GM18861 (cell line): ENCODE results near the gene PLXNA2.

Experiments used
- ATAC-seq: cut with Tn5 transposase; IDR thresholded peaks from one replicate; pipeline ENCODE4 v1.9.1; 2021; ENCODE audit not compliant: unreplicated experiment

PLXNA2 gene

DNA sequence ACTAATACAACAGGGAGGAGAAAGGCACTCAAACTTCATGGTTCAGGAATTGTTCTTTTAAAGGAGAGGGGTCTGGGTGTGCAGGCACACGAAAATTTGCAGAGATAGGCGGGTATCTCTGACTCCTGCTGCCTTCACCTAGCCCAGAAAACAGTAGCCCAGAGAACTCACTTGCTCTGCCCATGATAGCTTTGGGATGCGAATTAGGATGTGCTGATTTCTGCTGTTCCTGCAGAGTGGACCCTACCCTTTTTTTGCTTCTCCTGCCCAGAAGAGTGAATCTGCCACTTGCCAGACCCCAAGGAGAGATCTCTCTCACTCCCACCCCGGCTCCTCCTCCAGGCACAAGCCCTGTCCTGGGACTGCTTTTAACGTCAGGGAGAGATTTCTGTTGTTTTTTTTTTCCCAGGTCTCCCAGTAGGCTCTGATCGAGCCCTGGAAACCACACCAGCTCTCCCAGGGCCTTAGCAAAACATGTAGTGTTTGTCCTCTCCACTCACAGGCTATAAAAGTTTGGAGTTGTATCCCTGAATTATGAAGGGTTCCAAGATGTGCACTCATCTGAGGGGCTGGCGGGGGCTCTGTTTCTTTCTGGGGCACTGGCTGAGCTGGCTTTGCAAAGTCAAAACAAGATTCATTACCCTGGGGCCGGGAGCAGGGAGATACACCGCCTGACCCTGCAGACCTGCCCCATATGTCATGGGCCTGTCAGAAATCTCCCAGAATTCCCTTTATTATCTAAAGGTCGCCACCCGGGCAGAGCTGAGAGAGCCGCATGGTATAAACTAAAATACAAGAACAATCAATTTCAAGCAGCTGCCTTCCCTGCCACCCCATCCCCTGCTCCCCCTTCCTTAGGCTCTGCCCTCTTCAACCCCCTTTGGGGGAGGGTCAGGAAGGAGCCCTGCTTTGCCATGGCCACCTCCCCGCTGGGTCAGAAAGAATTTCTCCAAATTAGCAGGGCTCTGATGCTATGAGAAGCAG is 17.9 kb downstream of the PLXNA2 start:
- ATAC-seq: no peak

DNA sequence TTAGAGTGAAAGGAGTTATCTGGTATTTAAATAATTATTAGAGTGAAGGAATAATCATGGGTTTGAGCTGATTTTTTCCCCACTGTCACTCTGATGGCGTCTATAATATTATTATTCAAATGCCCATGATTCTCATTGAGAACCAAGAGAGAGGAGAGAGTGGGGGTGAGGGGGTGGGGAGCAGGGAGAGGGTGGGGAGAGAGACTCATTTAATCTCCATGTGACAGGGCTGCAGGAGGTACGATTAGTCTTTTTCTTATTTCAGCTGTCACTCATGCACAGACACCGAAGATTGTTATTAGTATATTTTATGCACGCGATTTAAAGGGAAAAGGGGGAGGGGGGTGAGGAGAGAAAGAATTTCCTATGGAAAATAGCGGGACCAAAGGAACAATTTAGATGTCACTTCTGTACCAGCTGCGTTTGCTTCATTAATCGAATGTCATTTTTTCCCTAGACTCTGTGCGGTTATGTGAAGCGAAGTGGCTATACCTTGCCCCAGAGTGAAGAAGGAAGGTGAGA is 19.9 kb downstream of the PLXNA2 start:
- no peak for ATAC-seq

DNA sequence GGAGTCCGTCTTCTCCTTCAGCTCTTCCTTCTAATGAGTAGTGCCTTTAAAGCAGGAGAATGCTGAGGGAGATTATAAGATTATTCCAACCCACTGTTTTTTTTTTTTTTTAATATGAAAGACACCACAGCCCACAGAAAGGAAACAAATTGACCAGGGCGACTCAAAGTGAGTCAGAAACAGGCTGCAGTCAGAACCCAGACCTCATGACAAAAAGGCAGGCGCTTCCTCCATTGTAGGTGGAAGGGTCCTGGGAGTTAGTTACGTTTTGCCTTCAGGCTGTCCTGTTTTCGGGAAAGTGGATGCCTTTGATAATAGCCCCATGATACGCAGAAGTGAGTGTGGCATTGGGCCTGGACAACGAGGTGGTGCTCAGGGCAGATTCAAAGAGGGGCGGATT is 21.0 kb downstream of the PLXNA2 start:
- ATAC-seq: no peak

DNA sequence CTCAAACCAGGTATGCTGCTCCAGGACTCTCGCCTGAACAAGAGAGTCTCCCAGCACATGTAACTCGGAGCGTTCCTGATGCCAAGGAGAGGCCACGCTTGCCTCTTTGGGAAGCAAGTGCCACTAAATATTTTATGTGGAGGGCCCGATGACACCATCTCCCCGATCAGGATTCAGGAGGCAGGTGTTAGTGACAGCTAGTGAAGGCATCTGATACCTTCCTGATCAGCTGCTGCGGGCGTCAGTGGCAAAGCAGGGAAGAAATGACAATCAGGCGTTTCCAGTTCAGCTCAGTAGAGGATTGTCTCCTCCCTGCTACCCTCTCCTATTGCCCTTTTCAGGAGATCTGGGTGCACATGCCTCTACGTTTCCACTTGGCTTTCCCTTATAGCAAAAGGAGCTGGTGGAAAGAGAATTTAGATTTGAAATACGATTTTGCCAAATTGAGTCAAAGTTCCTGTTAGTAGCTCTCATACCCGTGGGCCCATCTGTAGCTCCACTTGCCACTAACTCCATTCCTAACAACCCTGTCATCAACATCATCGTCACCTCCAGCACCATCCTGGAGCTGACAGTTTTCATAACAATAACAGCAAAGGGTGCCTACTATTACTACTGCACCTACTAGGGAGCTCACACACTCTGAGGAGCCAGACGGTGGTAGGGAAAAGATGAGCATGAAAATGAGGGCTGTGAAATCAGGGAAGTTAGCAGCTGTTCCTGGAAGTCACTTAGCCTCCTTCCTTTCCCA is 21.6 kb downstream of the PLXNA2 start:
- ATAC-seq: no peak

DNA sequence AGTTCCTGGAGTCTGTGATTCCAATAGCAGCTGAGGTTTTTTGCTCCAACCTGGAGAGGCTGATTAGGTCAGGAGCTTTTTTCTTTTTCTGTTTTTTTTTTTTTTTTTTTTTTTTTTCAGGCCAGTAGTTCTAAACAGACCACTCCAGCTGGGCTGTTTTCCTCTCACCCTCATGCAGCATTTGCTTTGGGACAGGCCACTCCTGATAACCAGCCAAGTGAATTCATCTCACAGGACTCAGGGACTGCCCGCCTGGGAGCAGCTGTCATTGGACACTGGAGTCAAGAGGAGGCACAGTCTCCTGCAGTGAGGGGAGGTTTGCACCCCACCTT is 22.9 kb downstream of the PLXNA2 start:
- no peak for ATAC-seq

DNA sequence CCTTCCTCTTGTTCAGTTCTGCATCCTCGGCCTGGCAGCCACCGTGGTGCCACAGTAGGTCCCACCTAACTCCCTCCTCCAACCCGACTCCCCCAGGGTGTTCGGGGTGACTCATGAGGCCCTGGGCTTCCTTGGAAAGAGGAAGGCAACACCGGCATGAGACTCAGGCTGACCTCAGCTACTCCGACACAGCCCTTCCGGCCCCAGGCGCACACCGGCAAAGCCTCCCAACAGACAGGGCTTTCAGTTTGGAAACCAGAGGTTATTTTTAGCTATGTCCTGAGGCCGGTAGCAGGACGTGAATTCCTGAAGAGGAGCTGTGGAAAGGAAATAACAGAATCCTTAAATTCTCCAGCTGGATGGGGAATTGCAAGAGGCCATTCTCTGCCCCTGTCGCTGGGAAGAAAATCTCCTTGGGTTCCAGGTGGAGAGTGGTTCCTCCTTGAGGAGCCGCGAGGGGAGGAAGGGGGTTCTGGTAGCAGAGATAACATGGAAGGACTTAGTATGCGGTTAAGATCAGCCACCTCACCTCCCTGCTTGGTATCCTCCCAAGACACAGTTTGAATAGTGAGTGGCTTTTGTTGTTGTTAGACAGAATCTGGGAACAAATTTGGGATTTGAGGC is 24.4 kb downstream of the PLXNA2 start:
- no peak for ATAC-seq

DNA sequence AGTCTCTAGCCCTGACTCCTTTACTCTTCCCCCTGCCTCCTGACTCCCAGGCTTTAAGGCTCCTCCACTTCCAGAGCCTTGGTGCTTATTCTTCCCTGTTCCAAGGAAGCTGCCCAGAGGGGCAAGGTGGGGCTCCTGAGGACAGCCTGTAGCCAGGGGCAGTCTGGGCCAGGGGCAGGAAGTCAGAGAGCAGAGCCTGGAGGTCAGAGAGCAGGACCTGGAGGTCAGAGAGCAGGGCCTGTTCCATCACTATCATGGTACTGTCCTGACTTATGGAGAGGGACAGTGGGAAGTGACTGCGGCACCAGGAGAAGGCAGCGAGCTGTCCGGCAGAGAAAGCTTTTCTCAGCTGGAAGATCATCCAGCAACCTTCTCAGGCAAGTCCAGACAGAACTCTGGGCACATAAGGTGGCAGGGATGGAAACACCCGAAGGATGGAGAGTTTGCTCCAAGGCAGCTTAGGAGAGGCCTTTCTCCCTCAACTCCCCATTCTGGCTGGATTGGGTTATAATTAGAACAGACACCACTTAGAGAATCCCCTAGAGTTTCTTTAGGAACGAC is 25.0 kb downstream of the PLXNA2 start:
- no peak for ATAC-seq

DNA sequence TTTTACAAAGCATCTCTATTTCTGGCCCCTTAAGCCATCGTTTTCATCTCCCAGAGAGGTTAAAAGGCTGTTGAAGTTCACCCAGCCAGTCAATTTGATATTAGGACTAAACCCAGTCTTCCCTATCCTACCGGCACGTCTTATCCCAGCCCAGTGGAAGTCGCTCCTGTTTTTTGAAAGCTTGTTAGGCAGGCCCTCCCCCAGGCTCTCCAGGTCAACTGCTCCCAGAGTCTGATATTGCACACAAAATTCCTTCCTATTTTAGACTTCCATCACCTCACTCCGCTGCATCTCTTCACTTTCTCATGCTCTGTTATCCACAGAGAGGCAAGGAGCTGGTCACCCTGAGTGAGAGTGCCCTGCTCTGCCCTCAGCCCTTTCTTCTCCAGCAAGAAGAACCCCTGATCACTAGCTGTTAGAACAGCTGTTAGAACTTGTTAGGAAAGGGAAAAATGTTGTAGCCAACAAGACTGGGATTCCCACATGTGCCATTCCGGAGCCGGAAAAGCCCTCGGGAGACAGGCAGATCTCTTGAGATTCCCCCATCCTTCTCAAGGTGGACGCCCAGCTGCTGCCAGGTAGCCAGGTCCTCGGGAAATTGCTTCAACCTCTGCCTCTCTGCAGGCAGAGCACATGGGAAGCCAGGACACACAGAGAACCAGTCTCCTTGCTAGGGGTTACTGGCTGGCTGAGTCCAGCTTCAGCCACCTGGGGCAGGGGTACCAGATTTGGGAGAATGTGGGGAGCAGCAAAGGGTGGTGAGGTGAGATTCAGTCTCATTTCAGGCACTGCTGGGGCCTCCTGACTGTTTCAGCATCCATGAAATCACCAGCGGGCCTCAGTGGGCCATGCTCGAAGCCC is 25.7 kb downstream of the PLXNA2 start:
- no peak for ATAC-seq

DNA sequence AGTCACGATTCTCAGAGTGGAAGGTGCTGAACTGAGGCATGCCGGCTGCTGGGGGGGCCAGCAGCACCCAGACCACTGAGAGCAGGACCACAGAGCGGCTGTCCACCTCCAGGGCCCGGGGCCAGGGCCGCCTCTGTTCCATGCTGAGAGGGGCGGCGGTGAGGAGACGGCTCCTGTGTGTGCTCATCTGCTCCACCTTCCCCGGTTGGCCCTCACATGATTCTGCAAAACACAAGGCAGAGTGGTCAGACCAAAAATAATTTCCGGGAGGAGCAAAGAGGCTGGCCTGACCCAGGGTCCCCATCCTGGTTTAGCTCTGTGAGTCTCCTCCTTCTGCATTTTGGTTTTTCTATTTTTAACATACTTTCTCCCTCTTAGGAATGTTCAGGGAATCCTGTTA is 26.4 kb downstream of the PLXNA2 start:
- no peak for ATAC-seq

DNA sequence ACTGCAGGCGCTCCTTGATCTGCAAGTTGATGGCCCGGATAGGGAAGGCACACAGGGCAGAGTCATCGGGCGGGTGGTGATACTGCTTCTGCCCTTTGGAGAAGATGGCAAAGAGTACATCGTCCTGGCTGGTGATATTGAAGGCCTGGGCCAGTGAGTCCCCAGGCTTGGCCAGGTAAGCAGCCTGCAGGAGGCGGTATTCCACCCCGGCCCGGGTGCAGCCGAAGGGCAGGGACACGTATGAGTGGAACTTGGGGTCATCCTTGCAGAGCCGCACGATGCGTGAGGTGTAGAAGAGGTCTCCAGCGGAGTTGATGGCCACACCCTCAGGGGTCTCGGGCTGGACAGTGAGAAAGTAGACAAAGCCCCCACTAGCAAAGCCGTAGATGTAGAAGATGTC is 27.4 kb downstream of the PLXNA2 start:
- no peak for ATAC-seq

DNA sequence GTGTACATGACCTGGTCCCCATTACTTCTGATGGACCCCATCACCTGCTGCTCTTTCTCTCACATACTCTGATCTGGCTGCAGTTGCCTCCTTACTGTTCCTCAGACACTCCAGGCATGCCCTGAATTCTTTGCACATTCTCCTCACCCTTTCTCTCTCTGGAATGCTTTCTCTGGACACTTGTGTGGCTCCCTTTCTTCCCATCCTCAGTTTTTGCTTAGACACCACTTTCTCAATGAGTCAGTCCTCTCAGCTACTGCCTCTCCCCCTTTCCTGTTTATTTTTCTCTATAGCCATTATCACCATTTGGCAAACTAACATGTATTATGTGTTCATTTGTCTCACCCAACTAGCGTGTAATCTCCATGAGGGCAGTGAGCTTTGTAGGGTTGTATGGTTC is 28.1 kb downstream of the PLXNA2 start:
- no peak for ATAC-seq

DNA sequence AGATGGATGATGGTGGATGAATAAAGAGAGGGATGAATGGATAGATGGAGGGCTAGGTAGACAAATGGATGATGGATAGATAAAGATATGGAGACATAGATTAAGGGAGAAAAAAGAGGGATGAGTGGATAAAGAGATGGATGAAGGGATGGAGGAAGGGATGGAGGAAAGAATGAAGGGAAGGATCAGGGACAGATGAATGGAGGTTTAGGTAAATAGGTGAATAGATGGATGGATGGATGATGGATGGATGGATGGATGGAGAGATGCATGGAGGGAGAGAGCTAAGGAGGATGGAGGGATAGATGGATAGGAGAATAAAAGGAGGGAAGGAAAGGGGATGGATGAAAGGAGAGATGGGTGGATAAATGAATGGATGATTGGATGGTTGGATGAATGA is 28.8 kb downstream of the PLXNA2 start:
- ATAC-seq: no peak

DNA sequence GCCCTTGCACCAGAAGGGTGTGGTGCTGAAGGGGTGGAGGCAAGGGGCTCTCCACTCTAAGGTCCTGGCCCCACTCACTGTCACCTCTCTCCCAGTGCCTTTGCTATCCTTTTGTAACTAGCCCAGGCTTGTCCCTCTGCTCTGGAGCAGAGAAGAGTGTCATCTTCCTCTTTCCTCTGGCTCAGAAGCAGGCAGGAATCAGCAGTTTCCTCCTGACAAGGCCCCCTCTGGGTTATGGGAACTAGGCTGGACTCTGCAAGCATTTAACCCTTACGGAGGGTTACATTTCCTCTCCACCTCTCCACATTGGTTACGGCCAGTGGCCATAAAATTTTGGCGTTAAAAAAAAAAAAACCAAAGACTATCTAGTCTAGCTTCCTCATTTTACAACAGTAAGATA is 30.4 kb downstream of the PLXNA2 start:
- no peak for ATAC-seq

DNA sequence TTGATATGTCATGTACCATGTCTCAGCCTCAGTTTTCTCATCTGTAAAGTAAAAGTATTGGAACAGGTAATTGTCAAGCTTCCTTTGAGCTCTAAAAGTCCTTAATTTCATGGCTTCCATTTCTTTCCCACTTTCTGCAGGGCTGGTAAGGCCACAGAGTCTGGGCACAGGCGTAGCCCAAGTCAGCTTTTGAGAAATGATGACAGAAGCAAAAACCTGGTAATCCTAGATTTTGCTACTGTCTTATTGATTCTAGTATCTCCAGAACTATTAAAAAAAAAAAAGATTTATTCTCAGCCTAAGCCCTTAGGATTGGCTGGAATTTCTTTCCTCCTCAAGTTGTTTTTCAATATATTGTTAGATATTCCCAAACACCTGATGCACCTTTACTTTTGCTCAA is 31.3 kb downstream of the PLXNA2 start:
- no peak for ATAC-seq

DNA sequence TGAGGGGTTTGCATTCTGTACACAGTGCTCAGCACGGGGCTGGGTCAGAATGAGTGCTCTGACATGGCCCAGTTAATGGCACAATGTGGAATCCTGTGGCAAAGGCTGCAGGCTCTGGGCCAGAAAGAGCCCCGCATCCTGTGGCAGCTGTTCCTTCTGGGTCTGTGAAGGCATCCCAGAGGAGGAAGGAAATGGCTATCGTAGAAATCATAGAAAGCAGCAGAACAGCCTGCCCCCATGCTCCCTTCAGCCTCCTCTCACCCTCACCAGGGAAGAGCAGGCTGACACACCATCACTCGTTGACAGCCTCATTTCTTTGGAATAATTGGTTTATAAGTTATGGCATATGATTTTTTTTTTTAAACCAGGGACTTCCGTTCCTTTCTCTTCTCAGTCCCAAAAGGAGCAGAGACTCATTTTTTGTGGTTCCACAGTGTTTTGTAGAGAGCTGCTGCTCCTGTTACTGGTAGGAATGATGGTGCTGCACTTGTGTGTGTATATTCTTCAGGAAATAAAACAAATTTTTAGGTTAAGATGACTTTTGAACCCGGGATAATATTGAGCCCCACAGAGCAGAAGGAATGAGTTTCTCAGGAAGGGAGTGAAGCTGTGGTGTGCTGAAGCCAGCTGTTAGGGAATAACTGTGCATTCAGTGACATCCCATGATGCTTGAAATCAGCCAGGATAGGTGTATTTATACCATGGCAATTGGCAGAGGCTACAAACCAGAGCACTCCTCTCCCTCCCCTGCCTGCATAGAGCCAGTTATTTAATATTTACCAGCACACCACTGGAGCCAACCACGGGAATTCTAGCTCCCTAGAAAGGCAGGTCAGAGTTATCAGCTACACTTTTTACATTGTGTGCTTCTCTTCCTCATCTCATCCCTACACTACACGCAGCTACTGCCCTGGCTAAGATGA is 32.0 kb downstream of the PLXNA2 start:
- ATAC-seq: no peak

DNA sequence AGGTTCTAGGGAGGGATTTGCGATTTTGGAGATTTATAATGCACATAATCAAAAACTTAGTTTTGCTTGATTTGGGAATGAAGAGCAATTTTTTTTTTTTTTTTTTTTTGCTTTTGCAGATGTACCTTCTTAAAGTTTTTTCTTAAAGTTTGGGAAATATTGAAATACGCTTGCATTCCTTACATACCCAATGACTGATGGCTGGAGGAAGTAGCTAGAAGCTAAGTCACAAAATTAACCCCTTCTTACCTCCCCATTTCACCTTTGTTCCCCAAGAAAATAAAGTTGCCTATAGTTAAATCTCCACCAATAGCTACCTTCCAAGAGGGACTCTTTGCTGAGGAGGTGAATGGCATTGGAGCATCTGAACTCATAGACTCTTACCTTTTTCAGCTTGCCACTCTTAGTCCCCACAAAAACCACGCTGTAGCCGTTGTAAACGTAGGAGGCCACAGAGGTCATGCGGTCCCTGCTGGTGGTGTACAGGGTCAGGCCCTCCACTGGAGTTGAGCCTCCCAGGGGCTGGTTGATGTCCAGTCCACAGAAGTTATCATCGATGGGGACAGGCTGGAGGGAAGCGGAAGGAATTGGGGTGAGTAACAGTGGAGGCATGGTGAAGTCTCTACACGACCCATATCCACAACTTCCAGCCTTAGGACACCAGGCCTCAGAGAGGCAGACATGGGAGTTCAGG is 34.1 kb downstream of the PLXNA2 start:
- ATAC-seq: no peak

DNA sequence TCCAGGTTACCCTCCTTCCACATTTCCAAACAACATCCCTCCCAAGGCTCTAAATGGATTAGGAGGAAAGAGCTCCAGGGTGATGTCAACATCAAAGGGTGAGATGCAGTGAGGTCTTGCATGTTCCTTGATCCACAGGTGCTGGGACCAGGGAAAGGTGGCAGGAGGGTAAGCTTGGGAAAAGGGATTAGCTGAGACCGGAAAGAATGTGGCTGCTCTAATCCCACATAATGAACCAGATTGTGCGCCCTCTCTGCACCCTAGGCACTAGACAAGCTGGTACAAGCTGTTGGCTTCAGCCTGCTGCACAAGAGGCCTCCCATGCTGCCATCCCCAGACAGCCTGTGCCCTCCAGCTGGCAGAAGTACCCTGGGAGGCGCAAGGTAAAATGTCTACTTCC is 34.9 kb downstream of the PLXNA2 start:
- ATAC-seq: no peak

DNA sequence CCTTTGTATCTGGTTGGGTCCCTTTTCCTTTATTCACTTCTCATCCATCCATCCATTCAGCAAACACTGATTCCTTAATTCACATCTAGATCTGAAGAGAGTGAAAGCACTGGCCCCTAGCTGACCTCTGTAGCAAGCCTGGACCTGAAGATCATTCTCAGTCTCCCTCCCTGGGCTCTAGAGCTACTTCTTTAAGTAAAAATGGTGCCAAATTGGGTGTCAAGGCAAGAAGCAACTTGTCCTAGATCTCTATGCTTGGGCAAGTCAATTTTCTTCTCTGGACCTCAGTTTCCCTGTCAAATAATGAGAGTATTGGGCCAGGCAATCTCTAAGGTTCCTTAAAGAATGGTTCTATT is 36.1 kb downstream of the PLXNA2 start:
- no peak for ATAC-seq
